ENCODE data around the gene NOP16. TPM values are rescaled to one million over a fixed set of nuclear protein-coding genes. Genes with fewer than 3 reads are reported as not detected.

Gene NOP16, protein sequence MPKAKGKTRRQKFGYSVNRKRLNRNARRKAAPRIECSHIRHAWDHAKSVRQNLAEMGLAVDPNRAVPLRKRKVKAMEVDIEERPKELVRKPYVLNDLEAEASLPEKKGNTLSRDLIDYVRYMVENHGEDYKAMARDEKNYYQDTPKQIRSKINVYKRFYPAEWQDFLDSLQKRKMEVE
- total RNA-seq: 22.3 and 25.7 TPM in 2 replicates

GRCh38 chr5:176388444-176389134 lies at the start of gene NOP16, which contains the start of gene HIGD2A:
Gene NOP16 (minus strand): TSS chr5:176388598. CDS start chr5:176388539, 59 bp downstream.
Gene HIGD2A (plus strand): TSS chr5:176388751. CDS start chr5:176388820, 69 bp downstream.

DNA sequence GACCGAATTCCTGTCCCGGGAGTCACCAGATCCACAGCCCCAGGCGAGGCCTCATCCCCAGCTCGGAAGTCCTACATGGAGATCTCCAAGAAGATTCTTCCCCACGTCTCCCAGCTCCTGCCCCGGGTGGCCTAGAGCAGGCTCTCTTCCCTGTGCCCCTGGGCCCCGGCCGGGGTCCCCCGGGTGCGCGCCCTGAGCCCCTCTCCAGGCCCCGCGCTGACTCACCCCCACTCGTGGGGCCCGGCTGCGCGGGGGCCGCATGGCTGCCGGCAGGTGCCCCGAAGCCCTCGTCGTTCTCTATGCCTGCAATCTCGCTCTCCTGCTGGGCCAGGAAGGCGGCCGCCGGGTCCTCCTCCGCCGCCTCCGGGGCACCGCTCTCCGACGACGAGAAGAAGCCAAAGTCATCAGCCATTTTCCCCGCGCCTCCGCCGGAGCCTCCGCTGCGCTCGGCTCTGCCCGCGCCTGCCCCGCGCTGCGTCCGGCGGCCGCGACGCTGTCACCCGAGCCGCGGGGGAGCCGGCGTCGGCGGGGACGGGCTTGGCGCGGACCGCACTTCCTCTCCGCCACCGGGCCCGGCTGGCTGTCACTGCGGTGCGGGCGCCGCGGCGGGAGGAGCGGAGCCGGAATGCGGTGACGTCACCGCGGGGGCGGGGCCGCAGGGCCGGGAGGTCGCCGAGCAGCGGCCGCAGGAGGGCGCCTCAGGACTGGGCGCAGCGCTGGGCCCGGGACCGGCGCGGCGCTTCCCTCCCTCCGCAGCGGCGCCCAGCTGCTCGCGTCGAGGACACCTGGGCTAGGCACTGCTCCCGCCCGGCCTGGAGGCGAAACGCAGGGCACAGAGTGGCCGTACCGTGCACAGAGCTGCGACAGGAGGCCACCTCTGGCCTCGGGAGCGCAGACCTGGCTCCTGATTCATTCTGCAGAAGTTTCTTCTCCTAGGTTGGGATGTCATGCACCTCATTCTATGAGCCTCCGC lies 27.8 kb upstream of the NOP16 start, which contains the start of gene CLTB:
TSS of gene CLTB (minus strand) at position 588 of the 973 bp plus-strand sequence. CDS start at position 412, 176 bp downstream.

GRCh38 chr5:176365351-176366231 lies 22.8 kb downstream of the NOP16 start, which contains the start of gene ARL10:
Gene ARL10 (plus strand): TSS chr5:176365487. CDS start chr5:176365564, 77 bp downstream.

DNA sequence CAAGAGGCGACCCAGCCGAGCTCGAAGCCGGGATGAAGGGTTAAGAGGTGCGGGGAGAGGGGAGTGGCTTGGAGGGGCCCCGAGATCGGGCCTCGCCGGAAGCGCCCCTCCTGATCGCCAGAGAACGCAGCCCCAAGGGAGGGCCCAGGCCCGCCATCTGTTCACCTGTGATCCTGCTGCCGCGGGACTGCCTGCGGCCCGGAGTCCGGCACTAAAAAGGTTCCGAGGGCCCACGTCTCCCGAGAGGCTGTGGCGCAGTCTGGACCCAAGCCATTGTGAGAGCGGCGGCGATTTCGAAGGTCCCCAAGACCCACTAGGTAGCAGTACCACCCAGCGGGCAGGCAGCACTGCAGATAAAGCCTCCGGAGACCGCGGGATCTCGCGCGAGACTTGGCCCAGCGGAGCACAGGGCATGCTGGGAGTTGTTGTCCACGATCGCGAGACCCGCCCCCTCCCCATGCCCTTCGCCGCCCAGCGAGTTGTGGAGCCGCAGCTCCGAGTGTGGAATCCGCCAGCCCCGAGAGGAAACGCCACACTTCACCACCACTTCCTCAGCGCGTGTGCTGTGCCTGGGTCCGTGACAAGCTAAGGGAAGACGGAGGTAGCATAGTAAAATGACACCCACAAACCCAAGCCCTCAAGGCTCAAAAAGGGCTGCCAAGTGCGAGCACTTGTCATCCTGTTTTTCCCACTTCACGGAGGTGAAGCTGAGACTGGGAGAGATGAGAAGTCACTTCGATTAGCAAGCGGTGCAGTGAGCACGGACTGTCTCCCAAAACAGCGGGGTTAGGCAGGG lies 26.8 kb downstream of the NOP16 start, which contains the start of gene KIAA1191:
TSS of gene KIAA1191 (minus strand) at position 328 of the 796 bp plus-strand sequence. CDS start 2,256 bp downstream, outside the sequence.

Small RNA genes within 50 kb of the gene (small RNA-seq; reads per million reads assigned to genes)
- 4.2 reads per million, percentile 91 among the genes with 10 or more reads in this experiment for gene MIR1271

Other genes starting within 250 kb of the NOP16 start
- gene SIMC1, start 150.2 kb downstream of the NOP16 start, total RNA-seq: 7.7 and 11.9 TPM in 2 replicates
- gene KIAA1191, start 26.8 kb downstream of the NOP16 start, total RNA-seq: 53.6 and 59.0 TPM in 2 replicates
- 6.1 and 7.7 TPM in 2 replicates for gene ARL10, start 23.1 kb downstream of the NOP16 start, total RNA-seq
- gene HIGD2A, start 153 bp upstream of the NOP16 start, total RNA-seq: 38.6 and 39.5 TPM in 2 replicates
- gene CLTB, start 27.9 kb upstream of the NOP16 start, total RNA-seq: 76.1 and 88.9 TPM in 2 replicates
- 37.5 and 47.3 TPM in 2 replicates for gene FAF2, start 59.8 kb upstream of the NOP16 start, total RNA-seq
- 2.9 and 4.1 TPM in 2 replicates for gene RNF44, start 148.8 kb upstream of the NOP16 start, total RNA-seq
- gene CDHR2, start 160.7 kb upstream of the NOP16 start, total RNA-seq: not detected in 2 replicates
- 5.1 and 8.0 TPM in 2 replicates for gene GPRIN1, start 221.6 kb upstream of the NOP16 start, total RNA-seq
- 1.2 TPM in 1 of 2 replicates, not detected in the other for gene SNCB, start 241.9 kb upstream of the NOP16 start, total RNA-seq
- gene EIF4E1B, start 242.1 kb upstream of the NOP16 start, total RNA-seq: not detected in 2 replicates

Measured in subcutaneous preadipocyte (primary cell).